Right lobe of liver (tissue), 4 donors: Measurements from ENCODE around the gene MS4A18.

Experiments
- POLR2A ChIP-seq: fragments of 450-650 bp; IDR thresholded peaks from one replicate; pipeline ENCODE4 v1.6.1; 2017; ENCODE audit warnings: antibody characterized with exemption, mild to moderate bottlenecking
- TF ChIP-seq, protein P1 (sequence below), 4 donors: fragments of 200-600 bp in 3 of 4; fragments of 450-650 bp in 1 of 4; IDR thresholded peaks; one replicate each; pipeline versions ENCODE4 v1.5.1 to v1.8.0; 2016 to 2022; ENCODE audit warnings: antibody characterized with exemption in 4 of 4, mild to moderate bottlenecking in 2 of 4
- donor health status: DM: no; HTN: no; CAD: no.
- donor health status: DM: no; HTN: no; CAD: no.
- donor health status: DM: no; HTN: yes; CAD: no.

DNA sequence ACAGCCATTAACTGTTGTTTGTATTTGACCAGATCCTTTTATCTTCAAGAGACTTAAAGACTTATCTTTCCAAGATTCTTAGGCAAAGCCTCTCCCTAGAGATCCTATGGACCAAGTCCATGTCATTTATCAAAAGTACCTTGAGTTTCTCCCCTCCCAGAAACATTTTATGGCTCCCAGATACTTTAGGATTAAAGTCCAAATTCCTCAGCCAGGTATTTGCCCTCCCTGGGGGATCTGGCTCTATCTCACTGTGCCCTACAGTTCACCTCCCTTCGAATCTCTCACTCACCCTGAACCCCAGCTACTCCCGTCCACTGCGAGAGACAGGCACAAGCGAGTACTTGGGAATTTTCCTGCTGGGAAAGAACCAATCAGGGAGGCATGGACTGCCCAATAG is 13.2 kb upstream of the MS4A18 start:
- TF ChIP-seq, protein P1, sequence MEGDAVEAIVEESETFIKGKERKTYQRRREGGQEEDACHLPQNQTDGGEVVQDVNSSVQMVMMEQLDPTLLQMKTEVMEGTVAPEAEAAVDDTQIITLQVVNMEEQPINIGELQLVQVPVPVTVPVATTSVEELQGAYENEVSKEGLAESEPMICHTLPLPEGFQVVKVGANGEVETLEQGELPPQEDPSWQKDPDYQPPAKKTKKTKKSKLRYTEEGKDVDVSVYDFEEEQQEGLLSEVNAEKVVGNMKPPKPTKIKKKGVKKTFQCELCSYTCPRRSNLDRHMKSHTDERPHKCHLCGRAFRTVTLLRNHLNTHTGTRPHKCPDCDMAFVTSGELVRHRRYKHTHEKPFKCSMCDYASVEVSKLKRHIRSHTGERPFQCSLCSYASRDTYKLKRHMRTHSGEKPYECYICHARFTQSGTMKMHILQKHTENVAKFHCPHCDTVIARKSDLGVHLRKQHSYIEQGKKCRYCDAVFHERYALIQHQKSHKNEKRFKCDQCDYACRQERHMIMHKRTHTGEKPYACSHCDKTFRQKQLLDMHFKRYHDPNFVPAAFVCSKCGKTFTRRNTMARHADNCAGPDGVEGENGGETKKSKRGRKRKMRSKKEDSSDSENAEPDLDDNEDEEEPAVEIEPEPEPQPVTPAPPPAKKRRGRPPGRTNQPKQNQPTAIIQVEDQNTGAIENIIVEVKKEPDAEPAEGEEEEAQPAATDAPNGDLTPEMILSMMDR (IDR thresholded peaks at IDR 0.05) = no peak
- TF ChIP-seq POLR2A = no peak
